NB4 (cell line): ENCODE measurements around the gene KRTAP20-1.

Experiments
- CTCF ChIP-seq: IDR thresholded peaks from one replicate; pipeline ENCODE4 v1.5.1; 2012; ENCODE audit warnings: low read depth, low read length
- MAX ChIP-seq: IDR thresholded peaks from 2 replicates; pipeline ENCODE4 v1.6.1; 2011; ENCODE audit warnings: low read depth, low read length
- MYC ChIP-seq: IDR thresholded peaks from 2 replicates; pipeline ENCODE4 v1.6.1; 2011; ENCODE audit warnings: low read depth, low read length
- POLR2A ChIP-seq: IDR thresholded peaks from 2 replicates; pipeline ENCODE4 v1.6.1; 2011; ENCODE audit warnings: mild to moderate bottlenecking; ENCODE audit not compliant: insufficient read length; ENCODE audit errors: extremely low read depth

GRCh38 chr21:30628109-30628508 lies 11.9 kb downstream of the KRTAP20-1 start:
- TF ChIP-seq CTCF, result no peak
- no peak for TF ChIP-seq POLR2A
- TF ChIP-seq MYC, result no peak
- no peak for TF ChIP-seq MAX
